H1 (cell line): Measurements from ENCODE around the gene IFT81. TPM values are rescaled to one million over a fixed set of nuclear protein-coding genes. Genes with fewer than 3 reads are reported as not detected.

ENCODE experiments used
- CTCF ChIA-PET: fragments of 300-600 bp; sonication (Branson Sonifier 250); formaldehyde crosslinking; loops from one replicate; lab custom pipeline; 2021; ENCODE audit not compliant: partially characterized antibody; lab: Charles Lee
- POLR2A ChIA-PET: fragments of 300-600 bp; sonication (Branson Sonifier 250); formaldehyde crosslinking; loops from one replicate; lab custom pipeline; 2021; ENCODE audit warnings: inconsistent platforms; ENCODE audit not compliant: partially characterized antibody; lab: Charles Lee
- DNase-seq, 2 experiments: peaks; one replicate each; pipeline versions ENCODE4 v3.0.0 to v3.0.0-alpha.2; 2010 to 2022; ENCODE audit warnings: low spot score in 2 of 2, low read depth in 1 of 2, mixed read lengths in 1 of 2
- FAIRE-seq: peaks from 2 replicates; lab custom pipeline; 2011; peaks lifted over from hg19 to GRCh38; lab: Jason Lieb, UNC
- H2AFZ ChIP-seq: 2 replicates; pipeline ENCODE4 v1.8.1; 2012; ENCODE audit warnings: low read length, inconsistent platforms
- H2AK5ac ChIP-seq: 2 replicates; pipeline ENCODE4 v1.6.1; 2013; ENCODE audit warnings: low read depth, low read length
- H2BK120ac ChIP-seq: replicated peaks from 2 replicates; pipeline ENCODE3; 2013; ENCODE audit warnings: low read depth, low read length, inconsistent platforms
- H2BK12ac ChIP-seq: 2 replicates; pipeline ENCODE4 v1.6.1; 2013; ENCODE audit warnings: low read depth, low read length
- H2BK15ac ChIP-seq: 2 replicates; pipeline ENCODE4 v1.6.1; 2013; ENCODE audit warnings: low read length
- H2BK20ac ChIP-seq: 2 replicates; pipeline ENCODE4 v1.6.1; 2013; ENCODE audit warnings: low read length
- H2BK5ac ChIP-seq: 2 replicates; pipeline ENCODE4 v1.6.1; 2013; ENCODE audit warnings: low read depth, low read length
- H3K14ac ChIP-seq: 2 replicates; pipeline ENCODE4 v1.6.1; 2013; ENCODE audit warnings: inconsistent platforms; ENCODE audit not compliant: insufficient read length
- H3K18ac ChIP-seq: 2 replicates; pipeline ENCODE4 v1.6.1; 2013; ENCODE audit warnings: low read length; ENCODE audit errors: extremely low read depth
- H3K23ac ChIP-seq: 2 replicates; pipeline ENCODE4 v1.6.1; 2013; ENCODE audit warnings: inconsistent platforms; ENCODE audit not compliant: insufficient read length
- H3K23me2 ChIP-seq: 2 replicates; pipeline ENCODE4 v1.6.1; 2013; ENCODE audit warnings: low read depth, low read length
- H3K27ac ChIP-seq: 2 replicates; pipeline ENCODE4 v1.6.1; 2011; ENCODE audit warnings: low read depth, low read length, inconsistent platforms
- H3K27me3 ChIP-seq, 4 experiments: replicated peaks in 1 of 4; 1 replicate in 1 of 4; 2 replicates in 3 of 4; pipeline versions ENCODE4 v1.6.1 to v1.8.1; 2011 to 2013; ENCODE audit warnings: low read length in 3 of 4, mild to moderate bottlenecking in 3 of 4, inconsistent platforms in 2 of 4, mixed read lengths in 2 of 4, moderate library complexity in 1 of 4; ENCODE audit not compliant: control insufficient read depth in 3 of 4, insufficient read depth in 3 of 4; ENCODE audit errors: extremely low read depth in 1 of 4
- H3K36me3 ChIP-seq, 4 experiments: 2 replicates each; pipeline versions ENCODE4 v1.6.1 to v1.8.1; 2011 to 2013; ENCODE audit warnings: mild to moderate bottlenecking in 4 of 4, low read length in 3 of 4, moderate library complexity in 2 of 4, control low read depth in 1 of 4, inconsistent platforms in 1 of 4; ENCODE audit not compliant: insufficient read depth in 4 of 4, control insufficient read depth in 2 of 4
- H3K4ac ChIP-seq: replicated peaks from 2 replicates; pipeline ENCODE3; 2013; ENCODE audit warnings: low read length, low read depth, mixed read lengths, inconsistent platforms; ENCODE audit not compliant: insufficient read length
- H3K4me1 ChIP-seq, 4 experiments: replicated peaks in 1 of 4; 1 replicate in 1 of 4; 2 replicates in 3 of 4; pipeline versions ENCODE4 v1.6.1 to v1.8.1; 2011 to 2013; ENCODE audit warnings: low read length in 3 of 4, inconsistent platforms in 2 of 4, mixed read lengths in 1 of 4; ENCODE audit not compliant: insufficient read depth in 4 of 4, control insufficient read depth in 3 of 4
- H3K4me2 ChIP-seq, 2 experiments: 2 replicates each; pipeline versions ENCODE4 v1.6.1 to v1.8.1; 2011 to 2013; ENCODE audit warnings: low read depth in 2 of 2, low read length in 2 of 2, control low read depth in 1 of 2, inconsistent platforms in 1 of 2, mild to moderate bottlenecking in 1 of 2; ENCODE audit not compliant: insufficient read depth in 1 of 2
- H3K4me3 ChIP-seq, 4 experiments: fragments of 200-600, 300-600 bp in 1 of 4; sonication (generic), shearing (Covaris generic), sonication (Bioruptor Twin) in 1 of 4; 2 replicates each; pipeline versions ENCODE4 v1.5.1 to v1.8.1; 2011 to 2016; ENCODE audit warnings: low read length in 4 of 4, low read depth in 3 of 4, control low read depth in 2 of 4, inconsistent platforms in 2 of 4, mild to moderate bottlenecking in 2 of 4, mixed read lengths in 1 of 4, moderate library complexity in 1 of 4; ENCODE audit not compliant: insufficient read depth in 2 of 4; ENCODE audit errors: extremely low read depth in 1 of 4
- H3K56ac ChIP-seq: replicated peaks from 2 replicates; pipeline ENCODE3; 2013; ENCODE audit warnings: low read depth, mild to moderate bottlenecking, mixed read lengths, low read length, inconsistent platforms; ENCODE audit not compliant: insufficient read length
- H3K79me1 ChIP-seq: 2 replicates; pipeline ENCODE4 v1.6.1; 2013; ENCODE audit warnings: low read depth, low read length, control low read depth
- H3K79me2 ChIP-seq, 2 experiments: 2 replicates each; pipeline versions ENCODE4 v1.6.1 to v1.8.1; 2012 to 2013; ENCODE audit warnings: low read length in 2 of 2, mild to moderate bottlenecking in 2 of 2, inconsistent platforms in 1 of 2; ENCODE audit not compliant: insufficient read depth in 2 of 2, control insufficient read depth in 1 of 2
- H3K9ac ChIP-seq, 4 experiments: replicated peaks in 1 of 4; 1 replicate in 1 of 4; 2 replicates in 3 of 4; pipeline versions ENCODE4 v1.6.1 to v1.8.1; 2011 to 2013; ENCODE audit warnings: low read depth in 3 of 4, low read length in 3 of 4, control low read depth in 2 of 4, mild to moderate bottlenecking in 2 of 4, moderate library complexity in 2 of 4, inconsistent platforms in 1 of 4; ENCODE audit errors: extremely low read depth in 1 of 4
- H3K9me3 ChIP-seq, 2 experiments: 2 replicates each; pipeline versions ENCODE4 v1.6.1 to v1.8.1; 2012 to 2013; ENCODE audit warnings: mild to moderate bottlenecking in 2 of 2, moderate library complexity in 2 of 2, control low read depth in 1 of 2, inconsistent platforms in 1 of 2, low read depth in 1 of 2, low read length in 1 of 2, mixed read lengths in 1 of 2; ENCODE audit not compliant: insufficient read depth in 2 of 2
- H4K20me1 ChIP-seq, 2 experiments: replicated peaks in 1 of 2; 2 replicates each; pipeline versions ENCODE3 to v1.8.1; 2011 to 2013; ENCODE audit warnings: inconsistent platforms in 2 of 2, low read length in 2 of 2, mild to moderate bottlenecking in 1 of 2; ENCODE audit not compliant: insufficient read depth in 2 of 2, control insufficient read depth in 1 of 2
- H4K5ac ChIP-seq: 2 replicates; pipeline ENCODE4 v1.6.1; 2013; ENCODE audit warnings: low read length, low read depth, mixed read lengths, inconsistent platforms; ENCODE audit not compliant: insufficient read length
- H4K8ac ChIP-seq: 2 replicates; pipeline ENCODE4 v1.8.0; 2013; ENCODE audit warnings: mild to moderate bottlenecking, moderate library complexity, low read length, inconsistent platforms; ENCODE audit not compliant: insufficient read depth; ENCODE audit errors: extremely low read depth
- H4K91ac ChIP-seq: replicated peaks from 2 replicates; pipeline ENCODE3; 2013; ENCODE audit warnings: low read length, mixed read lengths, inconsistent platforms; ENCODE audit not compliant: insufficient read length
- BCL11A ChIP-seq, 2 experiments: IDR thresholded peaks; one replicate each; pipeline ENCODE4 v1.6.1; 2011; ENCODE audit warnings: low read depth in 2 of 2, low read length in 2 of 2, mild to moderate bottlenecking in 2 of 2
- BRCA1 ChIP-seq: IDR thresholded peaks from 2 replicates; pipeline ENCODE4 v1.6.1; 2012; ENCODE audit warnings: low read depth, low read length, improper control_type of control experiment
- CREB1 ChIP-seq: IDR thresholded peaks from 2 replicates; pipeline ENCODE4 v1.6.1; 2012; ENCODE audit warnings: inconsistent platforms
- GABPA ChIP-seq: IDR thresholded peaks from 2 replicates; pipeline ENCODE4 v1.6.1; 2011; ENCODE audit warnings: mild to moderate bottlenecking, low read length, moderate library complexity, borderline replicate concordance; ENCODE audit not compliant: insufficient read depth
- HDAC2 ChIP-seq, 2 experiments: fragments of 300-600 bp in 1 of 2; sonication (generic) in 1 of 2; IDR thresholded peaks; 2 replicates each; pipeline ENCODE4 v1.6.1; 2011 to 2012; ENCODE audit warnings: low read depth in 2 of 2, low read length in 2 of 2, mild to moderate bottlenecking in 2 of 2, moderate library complexity in 2 of 2, borderline replicate concordance in 1 of 2, inconsistent platforms in 1 of 2
- JUND ChIP-seq: IDR thresholded peaks from 2 replicates; pipeline ENCODE4 v1.6.1; 2011; ENCODE audit warnings: mild to moderate bottlenecking, improper control_type of control experiment, low read length
- KDM5A ChIP-seq: fragments of 200-600 bp; IDR thresholded peaks from 2 replicates; pipeline ENCODE4 v1.7.1; 2012; ENCODE audit warnings: mild to moderate bottlenecking, low read length, inconsistent platforms, mixed read lengths
- MAFK ChIP-seq: IDR thresholded peaks from 2 replicates; pipeline ENCODE4 v1.6.1; 2012; ENCODE audit warnings: low read depth, mild to moderate bottlenecking, improper control_type of control experiment, low read length
- RAD21 ChIP-seq, 2 experiments: IDR thresholded peaks in 1 of 2; conservative IDR thresholded peaks in 1 of 2; 2 replicates each; pipeline ENCODE4 v1.6.1; 2011; ENCODE audit warnings: low read depth in 2 of 2, low read length in 2 of 2, improper control_type of control experiment in 1 of 2, inconsistent platforms in 1 of 2, mild to moderate bottlenecking in 1 of 2, moderate library complexity in 1 of 2
- SAP30 ChIP-seq: fragments of 300-600 bp; sonication (generic); IDR thresholded peaks from 2 replicates; pipeline ENCODE4 v1.7.1; 2012; ENCODE audit warnings: low read length, moderate library complexity, mild to moderate bottlenecking, inconsistent platforms; ENCODE audit not compliant: insufficient read depth, insufficient replicate concordance
- SP1 ChIP-seq: IDR thresholded peaks from 2 replicates; pipeline ENCODE4 v1.6.1; 2011; ENCODE audit warnings: low read depth, low read length
- SUZ12 ChIP-seq: fragments of 200-600 bp; sonication (generic); IDR thresholded peaks from 2 replicates; pipeline ENCODE4 v1.6.1; 2012; ENCODE audit warnings: mild to moderate bottlenecking, inconsistent platforms, low read length, moderate library complexity, mixed read lengths
- ZNF274 ChIP-seq: IDR thresholded peaks from 2 replicates; pipeline ENCODE4 v1.7.0; 2012; ENCODE audit warnings: low read length, borderline replicate concordance; ENCODE audit errors: extremely low read depth
- WGBS, 2 experiments: shearing (Covaris generic) in 1 of 2; methylation state at CpG; one replicate each; pipeline versions ENCODE4 v1.1.6 to v1.1.7; 2013 to 2015; ENCODE audit warnings: low lambda C conversion rate in 2 of 2, mixed read lengths in 2 of 2, inconsistent platforms in 1 of 2, low coverage in 1 of 2, missing lambda C conversion rate in 1 of 2; ENCODE audit not compliant: insufficient replicate concordance in 2 of 2, insufficient coverage in 1 of 2, insufficient read length in 1 of 2; ENCODE audit errors: extremely low coverage in 1 of 2, missing lambda C conversion rate in 1 of 2; 5-methylcytosine and 5-hydroxymethylcytosine counted together
- polyA plus RNA-seq, 7 experiments: library from polyadenylated mRNA; depleted of rRNA in 3 of 7; stranded (reverse) in 5 of 7; unstranded in 2 of 7; fragments of >200 nt in 5 of 7; fragments of 200-250 nt in 2 of 7; gene quantifications; 1 replicate in 5 of 7; 2 replicates in 1 of 7; 4 replicates in 1 of 7; pipeline versions ENCODE4 v1.2.1 to v1.2.3, GENCODE V29; 2011 to 2013; ENCODE audit warnings: missing spikeins in 2 of 7, mixed read lengths in 2 of 7
- total RNA-seq: library from RNA; stranded (reverse); fragmentation: NEBNext Ultra II Directional; extraction: Animal tissue kit (Norgen Biotek cat#: 25700); gene quantifications from 2 replicates; pipeline ENCODE4 v1.2.1, GENCODE V29; 2021
- TF ChIP-seq, protein P1 (sequence below): IDR thresholded peaks from 2 replicates; pipeline ENCODE4 v1.6.1; 2012; ENCODE audit warnings: inconsistent platforms

IFT81 gene
- total and polyA plus RNA-seq, 2 of the 8 experiments (the other 6 are each of a cell fraction or from before 2014, with no cell fraction given): 4.1 to 14.5 TPM

DNA sequence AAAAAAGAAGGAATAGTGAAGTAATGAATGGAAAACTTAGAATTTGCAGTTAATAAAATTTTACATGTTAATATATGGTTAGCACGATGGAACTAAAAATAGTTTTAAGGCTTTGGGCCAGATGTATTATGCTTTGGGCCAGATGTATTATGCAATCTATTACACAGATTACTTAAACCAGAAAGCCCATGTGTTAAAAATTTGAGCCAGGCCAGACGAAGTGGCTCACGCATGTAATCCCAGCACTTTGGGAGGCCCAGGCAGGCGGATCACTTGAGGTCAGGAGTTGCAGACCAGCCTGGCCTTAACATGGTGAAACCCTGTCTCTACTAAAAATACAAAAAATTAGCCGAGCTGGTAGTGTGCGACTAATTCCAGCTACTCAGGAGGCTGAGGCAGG, 17.2 kb downstream of the IFT81 start:
- ChIA-PET CTCF (no interaction called here), POLR2A (interaction anchor here (1.1 kb wide), 1 partner anchor 77 kb away, joined by 3 read pairs; no protein-coding TSS in a partner anchor)
- WGBS, 2 experiments: 94% methylated on average over 6 of the region's 6 CpGs; no CpG with 5 or more reads in 1 of the 2 experiments
- TF ChIP-seq SAP30 (no peak), HDAC2 (IDR thresholded peaks at IDR 0.05; ENCODE audit: borderline replicate concordance in 1 of 2, low read depth in 2 of 2, low read length in 2 of 2) (no peak), GABPA (no peak), RAD21 (IDR thresholded peaks at IDR 0.05 in 1 of 2, conservative IDR thresholded peaks at IDR 0.05 in 1 of 2; ENCODE audit: low read depth in 2 of 2, low read length in 2 of 2) (no peak), MAFK (no peak), KDM5A (no peak), SP1 (no peak), BCL11A (IDR thresholded peaks at IDR 0.05; ENCODE audit: low read depth in 2 of 2, low read length in 2 of 2) (no peak), CREB1 (no peak), BRCA1 (no peak), ZNF274 (no peak), SUZ12 (no peak), JUND (no peak)
- TF ChIP-seq, protein P1, sequence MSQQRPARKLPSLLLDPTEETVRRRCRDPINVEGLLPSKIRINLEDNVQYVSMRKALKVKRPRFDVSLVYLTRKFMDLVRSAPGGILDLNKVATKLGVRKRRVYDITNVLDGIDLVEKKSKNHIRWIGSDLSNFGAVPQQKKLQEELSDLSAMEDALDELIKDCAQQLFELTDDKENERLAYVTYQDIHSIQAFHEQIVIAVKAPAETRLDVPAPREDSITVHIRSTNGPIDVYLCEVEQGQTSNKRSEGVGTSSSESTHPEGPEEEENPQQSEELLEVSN: no peak

More for the DNA sequence above, 17.2 kb downstream of the IFT81 start:
- H3K36me3 ChIP-seq: peaks cover 0 to 16% (median 8%) of the 10 kb centered on the region in 4 experiments; a peak in 4 of 8 replicates
- H3K9me3 ChIP-seq: no peaks in the 10 kb centered on the region
- no peak overlapping the region for H3K27ac ChIP-seq
- H2AFZ ChIP-seq: no peak overlapping the region
- no peak overlapping the region for H2BK5ac ChIP-seq
- H3K23me2 ChIP-seq: no peaks in the 10 kb centered on the region
- no peak overlapping the region for H2BK20ac ChIP-seq
- H3K4me3 ChIP-seq: no peak overlapping the region
- no peaks in the 10 kb centered on the region for H3K79me2 ChIP-seq
- H2BK12ac ChIP-seq: no peak overlapping the region
- FAIRE-seq (no peak), DNase-seq (no peak)
- H3K4ac ChIP-seq: no peak overlapping the region
- no peaks in the 10 kb centered on the region for H4K20me1 ChIP-seq
- no peak overlapping the region for H2AK5ac ChIP-seq
- H3K18ac ChIP-seq: no peak overlapping the region
- no peaks in the 10 kb centered on the region for H3K4me1 ChIP-seq
- no peak overlapping the region for H3K23ac ChIP-seq
- no peaks in the 10 kb centered on the region for H3K79me1 ChIP-seq
- no peak overlapping the region for H4K5ac ChIP-seq
- no peak overlapping the region for H4K8ac ChIP-seq
- H2BK120ac ChIP-seq: no peak overlapping the region
- no peak overlapping the region for H3K14ac ChIP-seq
- H3K9ac ChIP-seq: no peak overlapping the region
- no peak overlapping the region for H2BK15ac ChIP-seq
- no peaks in the 10 kb centered on the region for H3K27me3 ChIP-seq
- H3K56ac ChIP-seq: no peak overlapping the region
- no peak overlapping the region for H3K4me2 ChIP-seq
- H4K91ac ChIP-seq: no peak overlapping the region
